Activated gamma-delta T cell treated with anti-CD3 and anti-CD28 coated beads, Interleukin-2, amount 50 U/mL, for 16 hours (primary cell): ENCODE measurements around the gene L3MBTL3.

Experiments
- DNase-seq: peaks from one replicate; pipeline ENCODE4 v3.0.0-alpha.2; 2020; ENCODE audit warnings: low read depth

Gene L3MBTL3

DNA sequence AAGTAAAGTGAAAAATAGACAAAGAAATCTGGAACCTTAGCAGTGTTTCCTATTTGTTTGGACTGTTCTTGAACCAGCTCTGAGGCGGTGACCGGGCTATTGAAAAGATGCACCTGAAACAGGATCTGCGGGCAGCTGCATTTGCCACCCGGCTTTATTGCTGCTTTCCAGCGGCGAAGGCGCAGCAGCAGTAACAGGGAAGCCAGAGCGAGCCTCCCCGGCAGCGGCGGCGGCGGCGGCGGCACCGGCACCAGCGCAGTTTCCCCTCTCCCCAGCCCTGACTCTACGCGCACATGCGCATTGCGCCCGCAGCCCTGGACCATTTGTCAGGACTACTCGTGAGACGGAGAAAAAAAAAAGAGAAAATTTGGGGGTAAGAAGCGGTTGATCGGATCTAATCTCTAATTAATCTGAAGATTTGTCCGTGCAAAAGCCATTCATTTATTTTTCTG lies at the start of gene L3MBTL3:
TSS of gene L3MBTL3 (plus strand) at position 290 of the 452 bp plus-strand sequence. CDS start 24,119 bp downstream, outside the sequence.
- DNase-seq, result peak; percentile 77

- no peak for DNase-seq
Observed at GRCh38 chr6:129969064-129969463, 49.3 kb upstream of the L3MBTL3 start.

GRCh38 chr6:129976110-129976509 lies 42.3 kb upstream of the L3MBTL3 start:
- DNase-seq, result no peak

- DNase-seq, result no peak
Observed at GRCh38 chr6:129978148-129978916, 40.0 kb upstream of the L3MBTL3 start.

DNA sequence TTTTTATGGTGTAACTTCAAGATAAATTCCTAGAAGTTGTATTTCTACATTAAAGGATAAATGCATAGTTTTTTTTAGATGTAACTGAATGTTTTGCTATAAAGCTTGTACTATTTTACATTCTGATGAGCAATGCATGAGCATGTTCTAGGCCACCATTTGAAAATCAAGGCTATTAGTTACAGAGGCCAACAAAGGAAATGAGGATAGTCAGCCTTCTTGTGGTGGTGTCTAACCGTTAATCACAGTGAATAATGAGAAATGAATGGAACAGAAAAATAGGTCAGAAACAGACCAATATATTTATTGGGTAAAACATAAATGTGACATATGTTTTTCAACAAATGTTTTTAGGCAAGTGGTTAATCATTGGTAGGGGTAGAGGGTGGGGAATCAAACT lies 37.6 kb upstream of the L3MBTL3 start:
- DNase-seq, result no peak

DNA sequence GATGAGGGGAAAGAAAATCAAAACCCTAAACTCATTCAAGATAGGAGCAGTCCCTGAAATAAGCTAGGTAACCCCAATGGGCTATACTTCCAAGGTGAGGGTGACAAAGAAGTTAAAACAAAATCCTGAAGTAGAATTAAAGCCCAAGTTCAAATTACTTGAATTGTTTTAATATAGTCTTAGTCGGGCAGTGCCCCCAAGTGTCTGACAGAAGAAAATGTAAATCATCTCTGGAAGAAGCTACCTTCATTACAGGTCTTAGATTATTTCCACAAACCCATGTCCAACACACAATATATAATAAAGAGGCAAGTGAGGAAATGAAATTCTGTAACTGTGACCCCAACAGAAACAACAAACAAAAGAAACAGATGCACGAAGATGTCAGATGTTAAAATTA lies 36.8 kb upstream of the L3MBTL3 start:
- no peak for DNase-seq

GRCh38 chr6:129989396-129989795 lies 29.0 kb upstream of the L3MBTL3 start:
- no peak for DNase-seq

GRCh38 chr6:129992881-129993280 lies 25.5 kb upstream of the L3MBTL3 start:
- DNase-seq, result no peak

GRCh38 chr6:129994410-129994809 lies 24.0 kb upstream of the L3MBTL3 start:
- no peak for DNase-seq

GRCh38 chr6:129996387-129996786 lies 22.0 kb upstream of the L3MBTL3 start:
- no peak for DNase-seq

DNA sequence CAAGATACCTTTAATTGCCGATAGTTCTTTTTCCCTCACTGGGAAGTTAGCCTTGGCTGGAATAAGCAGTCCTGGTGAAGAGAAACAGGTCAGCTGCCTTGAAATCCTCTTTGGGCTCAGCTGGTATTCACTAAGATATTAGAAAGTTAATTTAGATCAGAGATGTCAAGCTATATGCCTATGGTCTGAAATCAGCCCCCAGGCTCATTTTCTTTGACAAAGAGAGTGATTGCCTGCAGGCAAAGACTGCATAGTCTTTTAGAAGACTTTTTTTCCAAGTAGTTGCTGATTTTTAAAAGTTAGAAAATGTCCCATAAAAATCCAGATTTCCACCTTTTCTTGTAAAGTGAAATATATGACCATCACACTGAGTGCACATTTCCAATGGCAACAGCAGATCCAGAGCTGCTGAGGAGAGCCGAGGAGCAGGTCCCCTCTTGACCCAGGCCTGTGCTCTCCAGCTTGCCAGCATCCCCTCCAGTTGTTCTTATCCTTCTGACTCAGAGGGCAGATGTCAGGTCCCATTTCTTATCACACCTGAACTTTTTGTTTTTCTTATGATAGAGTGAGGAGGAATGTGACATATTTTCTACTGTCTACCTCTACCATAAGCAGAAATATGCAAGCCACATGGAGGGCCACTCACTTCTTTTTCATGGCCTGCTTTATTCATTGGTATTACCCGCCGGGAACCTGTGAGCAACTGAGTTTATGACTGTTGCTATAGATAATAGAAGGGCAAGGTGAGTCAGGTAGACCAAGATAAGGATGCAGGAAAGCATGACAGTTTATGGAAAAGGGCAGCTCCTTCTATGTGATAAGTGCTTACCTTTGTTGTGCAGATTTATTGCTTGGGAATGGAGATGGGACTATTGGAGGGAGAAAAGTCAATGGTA lies 17.6 kb upstream of the L3MBTL3 start:
- DNase-seq, result no peak

- no peak for DNase-seq
Observed at GRCh38 chr6:130008236-130008873, 10.0 kb upstream of the L3MBTL3 start.

- DNase-seq, result no peak
Observed at GRCh38 chr6:130009146-130009545, 9.2 kb upstream of the L3MBTL3 start.

- DNase-seq, result no peak
Observed at GRCh38 chr6:130010387-130010786, 8.0 kb upstream of the L3MBTL3 start.

- no peak for DNase-seq
Observed at GRCh38 chr6:130012728-130013127, 5.7 kb upstream of the L3MBTL3 start.

DNA sequence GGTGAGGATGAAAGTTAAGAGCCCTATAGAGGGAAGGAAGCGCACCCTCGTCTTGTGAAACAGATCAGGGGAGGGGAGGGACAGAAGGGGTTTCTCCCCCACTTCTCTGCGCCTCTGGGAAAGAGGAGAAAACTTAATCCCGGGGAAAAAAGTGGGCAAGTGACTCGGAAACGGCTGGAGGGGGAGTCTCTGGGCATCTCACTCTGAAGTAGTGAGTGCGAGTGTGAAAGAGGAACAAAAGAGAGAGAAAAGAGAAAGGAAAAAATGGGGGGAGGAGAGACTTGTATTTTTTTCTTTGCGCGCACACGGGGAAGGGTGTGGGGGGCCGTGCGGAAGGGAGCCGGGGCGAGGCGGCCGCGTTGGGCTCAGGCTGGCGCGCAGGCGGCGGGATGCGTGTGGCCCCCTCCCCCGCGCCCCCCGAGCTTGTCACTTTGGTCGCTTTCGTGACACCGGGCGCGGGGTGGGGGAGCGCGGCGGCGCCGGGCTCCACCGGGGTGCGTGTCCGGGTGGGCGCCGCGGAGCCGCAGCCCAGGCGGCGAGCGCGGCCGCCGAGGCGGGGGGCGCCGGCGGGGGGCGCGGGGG lies 454 bp downstream of the L3MBTL3 start:
- DNase-seq, result no peak

DNA sequence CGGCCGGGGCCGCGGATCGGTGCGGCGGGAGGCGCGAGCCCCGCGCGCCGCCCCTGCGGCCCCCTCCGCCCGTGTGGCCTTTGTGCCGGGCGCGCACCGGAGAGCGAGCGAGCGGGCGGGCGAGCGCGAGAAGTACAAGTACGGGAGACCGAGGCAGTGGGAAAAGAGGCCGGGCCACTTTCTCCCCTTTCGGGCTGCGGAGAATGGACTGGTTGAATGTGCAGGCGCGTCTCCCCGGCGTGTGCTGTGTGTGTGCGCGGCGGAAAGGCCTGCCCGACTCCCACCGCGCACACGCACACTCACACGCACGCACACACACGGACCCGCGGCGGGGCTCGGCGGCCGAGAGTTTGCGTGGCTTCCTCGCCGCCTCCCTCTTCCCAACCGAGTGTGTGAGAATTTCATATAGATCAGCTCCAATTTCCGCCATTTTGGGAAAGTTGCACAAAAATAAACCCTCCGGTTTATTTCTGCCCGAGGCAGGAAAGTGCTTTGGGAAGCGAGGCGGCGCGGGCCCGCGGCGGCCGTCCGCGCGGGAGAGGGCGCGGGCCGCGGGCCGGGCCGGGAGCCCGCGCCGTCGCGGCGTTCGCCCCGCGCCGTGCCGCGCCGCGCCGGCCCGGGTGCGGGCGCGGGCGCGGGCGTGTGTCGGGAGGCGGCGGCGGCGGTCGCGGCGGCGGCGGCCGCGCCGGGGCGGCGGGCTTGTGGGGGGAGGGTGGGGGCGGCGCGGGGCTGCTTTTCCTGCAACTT lies 1.1 kb downstream of the L3MBTL3 start:
- no peak for DNase-seq

DNA sequence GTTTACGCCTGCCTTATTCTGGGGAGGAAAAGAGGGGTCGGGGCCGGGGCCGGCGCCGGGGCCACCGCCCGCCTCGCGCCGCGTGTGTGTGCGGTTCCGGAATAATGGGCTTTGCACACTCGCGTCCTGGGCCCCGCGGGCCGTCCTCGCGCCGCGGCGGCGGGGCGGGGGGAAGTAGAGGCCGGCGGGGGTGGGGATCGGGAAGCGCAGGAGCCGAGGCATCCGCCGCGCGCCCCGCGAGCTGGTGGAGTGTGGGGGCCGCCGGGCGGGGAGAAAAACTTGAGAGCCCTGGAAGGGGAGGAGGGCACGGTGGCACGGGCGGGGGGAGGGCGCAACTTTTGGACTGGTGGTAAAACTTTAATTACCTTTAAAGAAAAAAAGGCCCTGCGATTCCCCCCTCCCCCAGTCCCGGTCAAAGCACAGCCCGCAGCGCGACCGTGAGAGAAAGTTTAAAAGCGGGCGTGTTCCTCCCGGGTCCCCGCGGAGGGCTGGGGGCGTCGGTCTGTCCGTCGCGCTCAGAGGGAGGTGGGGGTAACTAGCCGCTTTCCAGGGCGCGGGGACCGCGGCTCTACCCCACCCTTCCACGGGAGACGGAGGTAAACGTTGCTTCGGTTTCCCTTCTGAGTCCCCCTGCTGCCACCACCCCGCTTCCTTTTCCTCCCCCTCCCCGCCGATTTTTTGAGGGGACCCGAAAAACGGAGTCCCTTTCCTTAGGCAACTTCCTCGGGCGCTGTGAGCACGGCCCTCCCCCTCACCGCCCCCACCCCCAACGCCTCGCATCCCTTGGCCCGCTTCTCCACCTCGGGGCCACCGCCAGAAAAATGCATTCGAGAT lies 1.9 kb downstream of the L3MBTL3 start:
- DNase-seq, result peak; percentile 24

DNA sequence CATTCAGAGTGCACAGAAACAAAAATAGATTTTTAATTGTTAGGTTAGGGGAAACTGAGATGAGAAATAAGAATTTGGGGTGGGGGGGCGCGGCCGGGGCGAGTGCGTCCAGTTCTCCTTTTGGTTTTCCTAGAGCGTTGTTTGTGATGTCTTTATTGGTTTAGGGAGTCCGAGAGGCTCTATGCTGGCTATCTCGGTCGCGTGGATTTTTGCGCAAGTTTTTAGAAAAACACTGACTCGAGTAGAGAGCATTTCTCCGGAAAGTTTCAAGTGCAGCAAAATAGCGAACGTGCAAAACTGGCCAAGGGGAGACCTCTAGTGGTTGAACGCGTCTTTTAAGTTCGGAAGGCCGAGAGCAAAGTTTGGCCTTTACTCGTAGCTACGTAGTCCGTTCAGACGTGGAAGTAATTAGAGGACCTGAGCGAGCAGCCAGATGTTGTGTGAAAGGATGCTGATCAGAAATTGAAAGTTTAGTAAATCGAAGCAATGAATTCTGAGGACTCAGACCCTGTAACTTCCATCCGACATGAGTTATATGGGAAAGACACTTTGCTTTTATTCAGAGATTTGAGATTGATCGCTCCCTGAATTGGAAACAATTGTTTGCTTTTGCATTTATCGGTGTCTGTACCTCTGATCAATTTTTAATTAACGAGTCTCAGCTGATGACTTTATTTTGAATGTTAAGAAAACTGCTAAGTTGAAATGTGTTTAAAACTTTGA lies 2.7 kb downstream of the L3MBTL3 start:
- peak; percentile 67 for DNase-seq

- DNase-seq, result no peak
Observed at GRCh38 chr6:130026859-130027258, 8.5 kb downstream of the L3MBTL3 start.
